Hepatic stellate cell (primary cell): ENCODE measurements around the gene PRAC2.
"Not testable (repeated sequence)": the region's sequence is repeated elsewhere in the genome, so short reads cannot be mapped to it uniquely, and the experiment has no call there.

Experiments
- DNase-seq: peaks from one replicate; pipeline ENCODE4 v3.0.0; 2011; ENCODE audit warnings: low spot score

The PRAC2 gene

GRCh38 chr17:48722915-48723422, at the start of gene PRAC2:
Gene PRAC2, plus strand, starts transcription at chr17:48723185. Its CDS starts 1,226 bp downstream, at chr17:48724411.
- DNase-seq, result no peak

GRCh38 chr17:48676963-48677558, 45.9 kb upstream of the PRAC2 start:
- no peak for DNase-seq

- peak; percentile 54 for DNase-seq
Measured at GRCh38 chr17:48678141-48678971, 44.6 kb upstream of the PRAC2 start.

- no peak for DNase-seq
Measured at GRCh38 chr17:48679385-48680096, 43.4 kb upstream of the PRAC2 start.

- DNase-seq, result no peak
Measured at GRCh38 chr17:48681609-48682008, 41.4 kb upstream of the PRAC2 start.

GRCh38 chr17:48690655-48691054, 32.3 kb upstream of the PRAC2 start:
- no peak for DNase-seq

- no peak for DNase-seq
Measured at GRCh38 chr17:48692049-48692448, 30.9 kb upstream of the PRAC2 start.

- DNase-seq, result no peak
Measured at GRCh38 chr17:48693178-48693577, 29.8 kb upstream of the PRAC2 start.

GRCh38 chr17:48701864-48702532, 21.0 kb upstream of the PRAC2 start:
- no peak for DNase-seq

GRCh38 chr17:48704361-48705248, 18.4 kb upstream of the PRAC2 start:
- DNase-seq, result no peak

- no peak for DNase-seq
Measured at GRCh38 chr17:48711128-48711527, 11.9 kb upstream of the PRAC2 start.

GRCh38 chr17:48715496-48716399, 7.2 kb upstream of the PRAC2 start:
- DNase-seq, result no peak

- DNase-seq, result not testable (repeated sequence)
Measured at GRCh38 chr17:48716549-48716948, 6.4 kb upstream of the PRAC2 start.

- no peak for DNase-seq
Measured at GRCh38 chr17:48717367-48718226, 5.4 kb upstream of the PRAC2 start.

GRCh38 chr17:48718227-48718760, 4.7 kb upstream of the PRAC2 start:
- DNase-seq, result no peak

GRCh38 chr17:48718761-48719641, 4.0 kb upstream of the PRAC2 start:
- DNase-seq, result no peak

- no peak for DNase-seq
Measured at GRCh38 chr17:48719642-48720265, 3.2 kb upstream of the PRAC2 start.
